GM21619 (cell line): Measurements from ENCODE around the gene ZSWIM5.
A peak's percentile ranks its signal among the peaks of the same experiment; 100 is the strongest.

Source experiments
- ATAC-seq: cut with Tn5 transposase; IDR thresholded peaks from one replicate; pipeline ENCODE4 v1.9.1; 2021; ENCODE audit not compliant: unreplicated experiment

Gene ZSWIM5

DNA sequence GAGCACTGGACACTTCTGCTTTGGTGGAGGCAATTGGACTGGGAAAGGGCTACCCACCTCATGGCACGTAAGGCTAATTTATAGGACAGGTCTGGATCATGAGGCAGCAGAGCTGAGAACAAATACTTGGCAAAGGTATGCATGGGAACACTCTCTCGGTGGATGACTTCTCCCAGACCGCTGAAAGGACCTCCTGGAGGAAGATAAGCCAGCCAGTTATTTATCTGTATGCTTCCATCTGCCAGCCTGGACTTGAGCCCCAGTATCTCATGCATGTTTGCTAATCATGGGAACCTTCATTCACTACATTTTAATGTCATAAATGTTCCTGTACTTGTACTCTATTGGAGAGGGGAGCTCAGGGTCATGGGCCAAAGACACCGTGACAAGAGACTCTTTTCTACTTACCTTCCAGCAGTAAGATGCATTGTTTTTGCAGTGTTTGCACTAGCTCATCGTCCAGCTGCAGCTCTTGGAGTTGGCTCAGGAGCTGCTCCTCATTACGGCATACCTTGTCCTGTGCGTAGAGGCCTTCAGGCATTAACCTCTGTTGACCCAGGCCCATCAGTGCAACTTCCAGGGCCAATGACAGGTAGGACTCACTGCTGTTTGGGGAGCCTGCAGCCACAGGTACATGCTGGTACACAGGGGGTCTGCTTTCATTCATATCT, 170.6 kb downstream of the ZSWIM5 start:
- ATAC-seq = no peak

- no peak for ATAC-seq
Measured at GRCh38 chr1:45033356-45033755, 173.0 kb downstream of the ZSWIM5 start.

DNA sequence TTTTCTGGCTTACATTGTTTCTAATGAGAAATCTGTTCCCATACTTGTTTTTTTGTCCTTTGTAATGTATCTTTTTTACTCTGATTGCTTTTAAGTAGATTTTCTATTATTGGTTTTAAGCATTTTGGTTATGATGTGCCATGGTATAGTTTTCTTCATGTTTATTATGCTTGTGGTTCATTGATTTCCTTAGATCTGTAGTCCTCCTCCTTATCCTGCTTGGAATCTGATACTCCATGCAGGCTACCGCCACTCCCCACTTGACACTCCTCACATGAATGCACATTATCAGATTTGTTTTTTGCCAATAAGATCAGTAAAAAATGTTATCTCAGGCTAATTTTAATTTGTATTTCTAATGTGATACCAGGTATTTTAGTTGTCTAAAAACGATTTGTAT, 173.6 kb downstream of the ZSWIM5 start:
- ATAC-seq = no peak

GRCh38 chr1:45026446-45026845, 180.0 kb downstream of the ZSWIM5 start:
- ATAC-seq = no peak

GRCh38 chr1:45023663-45024062, 182.7 kb downstream of the ZSWIM5 start:
- no peak for ATAC-seq

- no peak for ATAC-seq
Measured at GRCh38 chr1:45018599-45019230, 187.7 kb downstream of the ZSWIM5 start.

- no peak for ATAC-seq
Measured at GRCh38 chr1:45016767-45017166, 189.6 kb downstream of the ZSWIM5 start.

- ATAC-seq = no peak
Measured at GRCh38 chr1:45016090-45016697, 190.2 kb downstream of the ZSWIM5 start.

GRCh38 chr1:45015683-45016082, 190.7 kb downstream of the ZSWIM5 start:
- ATAC-seq = no peak

DNA sequence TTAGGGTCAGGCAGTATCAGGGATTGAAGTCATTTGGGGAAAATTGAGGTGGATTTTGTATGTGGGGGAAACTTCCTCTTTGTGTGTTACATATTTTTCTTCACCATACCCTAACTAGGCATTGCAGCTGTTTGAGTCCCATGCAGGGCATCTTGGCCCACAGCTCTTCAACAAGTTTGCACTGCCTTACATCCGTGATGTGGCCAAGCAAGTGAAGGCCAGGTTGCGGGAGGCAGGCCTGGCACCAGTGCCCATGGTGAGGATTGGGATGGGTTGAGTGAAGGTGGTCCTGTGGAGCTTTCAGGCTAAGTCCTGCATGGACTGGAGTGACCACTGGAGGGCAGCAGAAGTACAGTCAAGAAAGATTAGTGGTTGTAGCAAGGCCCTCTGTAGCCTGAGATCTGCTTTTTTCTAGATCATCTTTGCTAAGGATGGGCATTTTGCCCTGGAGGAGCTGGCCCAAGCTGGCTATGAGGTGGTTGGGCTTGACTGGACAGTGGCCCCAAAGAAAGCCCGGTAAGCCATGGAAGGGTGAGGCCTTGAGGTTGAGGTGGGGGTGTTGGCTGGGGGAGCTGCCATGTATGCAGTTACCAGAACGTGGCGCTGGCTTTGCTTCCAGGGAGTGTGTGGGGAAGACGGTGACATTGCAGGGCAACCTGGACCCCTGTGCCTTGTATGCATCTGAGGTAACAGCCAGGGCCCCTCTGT, 191.9 kb downstream of the ZSWIM5 start:
- no peak for ATAC-seq

DNA sequence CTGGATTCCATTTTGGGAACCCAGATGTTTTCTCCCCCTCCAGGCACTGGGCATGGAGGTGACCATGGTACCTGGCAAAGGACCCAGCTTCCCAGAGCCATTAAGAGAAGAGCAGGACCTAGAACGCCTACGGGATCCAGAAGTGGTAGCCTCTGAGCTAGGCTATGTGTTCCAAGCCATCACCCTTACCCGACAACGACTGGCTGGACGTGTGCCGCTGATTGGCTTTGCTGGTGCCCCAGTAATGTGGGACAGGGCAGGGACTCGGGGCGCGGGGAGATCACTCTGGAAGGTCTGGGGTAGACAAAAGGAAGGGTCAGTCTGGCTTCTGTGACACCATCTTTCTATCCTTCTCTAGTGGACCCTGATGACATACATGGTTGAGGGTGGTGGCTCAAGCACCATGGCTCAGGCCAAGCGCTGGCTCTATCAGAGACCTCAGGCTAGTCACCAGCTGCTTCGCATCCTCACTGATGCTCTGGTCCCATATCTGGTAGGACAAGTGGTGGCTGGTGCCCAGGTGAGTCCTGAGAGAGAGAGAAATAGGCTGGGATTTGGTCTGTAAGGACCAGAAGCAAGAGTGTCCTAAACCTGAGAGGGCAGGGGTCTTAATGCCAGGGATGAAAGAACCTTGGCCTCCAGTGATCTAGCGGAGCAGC, 192.7 kb downstream of the ZSWIM5 start:
- ATAC-seq = no peak

GRCh38 chr1:45012639-45013278, 193.6 kb downstream of the ZSWIM5 start:
- ATAC-seq = no peak

- peak; percentile 57 for ATAC-seq
Measured at GRCh38 chr1:45011837-45012638, 194.4 kb downstream of the ZSWIM5 start, which contains the start of gene UROD. Gene UROD (plus strand): TSS chr1:45012254. CDS start chr1:45012266, 12 bp downstream.

DNA sequence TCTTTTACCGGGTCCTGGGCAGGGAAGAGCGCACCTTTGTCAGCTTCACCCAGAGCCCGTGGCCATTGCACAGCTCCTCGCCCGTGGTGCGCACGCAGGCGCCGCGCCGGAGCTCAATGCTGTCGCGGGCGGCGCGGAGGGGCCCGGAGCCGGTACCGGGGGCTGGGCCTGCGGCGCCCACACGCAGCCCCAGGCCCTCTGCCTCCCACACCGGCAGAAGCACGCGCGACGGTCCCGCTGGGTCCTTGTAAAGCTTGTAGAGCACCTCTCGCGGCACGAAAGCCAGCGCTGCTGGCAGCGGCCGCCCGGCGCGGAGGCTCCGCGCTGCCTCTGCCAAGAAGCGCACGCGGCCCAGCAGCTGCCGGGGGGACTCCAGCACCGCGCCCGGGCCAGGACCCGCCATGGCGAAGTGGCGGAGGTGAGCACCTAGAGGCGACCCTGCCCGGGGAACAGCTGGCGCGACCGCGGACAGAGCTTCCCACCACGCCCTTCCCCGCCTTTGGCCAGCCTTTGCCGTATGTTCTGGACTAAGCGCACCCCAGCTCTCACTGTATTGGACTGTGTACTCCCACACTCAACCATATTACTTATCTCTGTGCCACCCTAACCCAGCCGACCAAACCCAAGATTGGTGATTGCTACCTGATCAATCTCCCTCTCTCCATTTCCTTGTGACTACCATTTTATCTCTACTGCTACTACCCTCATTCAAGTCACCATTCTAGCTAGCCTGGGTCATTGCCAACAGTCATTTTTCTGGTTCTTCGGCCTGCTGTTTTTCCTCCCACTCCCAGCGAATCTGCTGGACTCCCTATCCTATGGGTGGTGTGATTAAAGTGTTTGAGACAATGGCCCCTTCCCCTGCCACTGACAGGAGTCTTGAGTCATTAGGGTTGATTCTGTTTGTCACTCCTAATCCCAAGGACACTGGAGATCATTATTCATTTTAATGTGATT, 195.3 kb downstream of the ZSWIM5 start, which contains the start of gene HECTD3:
Gene HECTD3 (minus strand): TSS at position 470 of the 957 bp plus-strand sequence. CDS start 67 bp downstream, at position 403.
- ATAC-seq = peak; percentile 70

DNA sequence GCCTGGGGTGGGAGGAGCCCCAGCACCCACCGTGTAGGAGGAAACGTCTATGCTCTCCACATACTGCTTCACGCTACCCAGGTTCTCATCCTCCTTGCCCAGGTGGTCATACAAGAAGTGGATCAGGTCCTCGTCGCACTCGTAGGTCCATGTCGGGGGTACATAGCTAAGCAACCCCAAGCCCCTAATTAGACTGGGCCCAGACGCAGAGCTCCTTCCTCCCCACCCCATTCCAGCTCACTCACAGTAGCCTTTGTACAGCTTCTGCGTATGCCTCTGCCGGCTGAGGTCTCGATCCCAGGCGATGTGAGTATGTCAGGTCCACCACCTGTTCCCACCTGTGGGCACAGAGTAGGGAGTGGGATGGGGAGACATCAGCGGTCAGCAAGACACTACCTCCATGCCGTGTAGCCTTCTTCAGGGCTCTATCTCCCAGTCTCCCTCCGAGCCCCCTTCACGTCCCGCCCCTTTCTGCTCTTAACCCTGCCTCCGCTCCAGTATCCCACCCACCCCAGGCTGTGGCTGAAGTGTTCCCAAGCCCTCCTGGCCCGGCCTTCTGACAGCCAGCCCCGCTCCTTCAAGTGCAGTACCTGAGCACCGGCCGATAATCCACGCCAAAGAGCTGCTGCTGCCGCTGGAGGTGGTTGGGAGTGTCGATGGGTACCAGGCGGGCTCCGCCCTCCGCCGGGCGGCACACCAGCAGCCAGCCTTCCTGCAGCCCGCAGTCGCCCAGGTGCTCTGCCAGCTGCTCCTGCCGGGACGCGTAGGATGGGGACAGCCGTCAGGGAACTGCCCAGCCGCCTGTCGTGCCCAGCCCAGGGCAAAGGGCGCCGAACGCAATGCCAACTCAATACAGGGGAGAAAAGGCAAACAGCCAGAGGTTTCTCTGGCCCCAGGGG, 196.2 kb downstream of the ZSWIM5 start:
- no peak for ATAC-seq

- no peak for ATAC-seq
Measured at GRCh38 chr1:45009296-45009865, 197.0 kb downstream of the ZSWIM5 start.

GRCh38 chr1:45008516-45008915, 197.9 kb downstream of the ZSWIM5 start:
- ATAC-seq = no peak
